Glutamatergic neuron (in vitro differentiated cells): Measurements from ENCODE around the gene LIFR. TPM values are rescaled to one million over a fixed set of nuclear protein-coding genes. Genes with fewer than 3 reads are reported as not detected.

ENCODE experiments used
- DNase-seq: peaks from one replicate; pipeline ENCODE4 v3.0.0; 2022
- H3K27ac Mint-ChIP-seq: one replicate; pipeline ENCODE4 v1.8.0; 2020; ENCODE audit warnings: mild to moderate bottlenecking, mixed read lengths, inconsistent platforms; ENCODE audit not compliant: unreplicated experiment
- H3K27me3 Mint-ChIP-seq: one replicate; pipeline ENCODE4 v1.8.0; 2020; ENCODE audit warnings: mild to moderate bottlenecking, moderate library complexity, mixed read lengths, inconsistent platforms; ENCODE audit not compliant: unreplicated experiment
- H3K36me3 Mint-ChIP-seq: one replicate; pipeline ENCODE4 v1.8.0; 2020; ENCODE audit warnings: mild to moderate bottlenecking, mixed read lengths, inconsistent platforms; ENCODE audit not compliant: unreplicated experiment
- H3K4me1 Mint-ChIP-seq: one replicate; pipeline ENCODE4 v1.8.0; 2020; ENCODE audit warnings: mild to moderate bottlenecking, low read depth, mixed read lengths, inconsistent platforms; ENCODE audit not compliant: unreplicated experiment
- H3K4me3 Mint-ChIP-seq: one replicate; pipeline ENCODE4 v1.8.0; 2020; ENCODE audit warnings: mild to moderate bottlenecking, mixed read lengths, inconsistent platforms; ENCODE audit not compliant: unreplicated experiment
- H3K9me3 Mint-ChIP-seq: one replicate; pipeline ENCODE4 v1.8.0; 2020; ENCODE audit warnings: mild to moderate bottlenecking, moderate library complexity, mixed read lengths, inconsistent platforms; ENCODE audit not compliant: unreplicated experiment
- total RNA-seq: library from RNA; stranded (reverse); fragmentation: NEBNext Ultra II Directional; extraction: Animal tissue kit (Norgen Biotek cat#: 25700); gene quantifications from one replicate; pipeline ENCODE4 v1.2.1, GENCODE V29; 2021; ENCODE audit not compliant: unreplicated experiment
- TF ChIP-seq, protein P1 (sequence below): fragments of 200-600 bp; sonication (generic); IDR thresholded peaks from one replicate; pipeline ENCODE4 v1.5.0; 2021; ENCODE audit not compliant: partially characterized antibody, unreplicated experiment

LIFR gene
- total RNA-seq, 1 donor from 2014 or later, result 41.6 TPM

DNA sequence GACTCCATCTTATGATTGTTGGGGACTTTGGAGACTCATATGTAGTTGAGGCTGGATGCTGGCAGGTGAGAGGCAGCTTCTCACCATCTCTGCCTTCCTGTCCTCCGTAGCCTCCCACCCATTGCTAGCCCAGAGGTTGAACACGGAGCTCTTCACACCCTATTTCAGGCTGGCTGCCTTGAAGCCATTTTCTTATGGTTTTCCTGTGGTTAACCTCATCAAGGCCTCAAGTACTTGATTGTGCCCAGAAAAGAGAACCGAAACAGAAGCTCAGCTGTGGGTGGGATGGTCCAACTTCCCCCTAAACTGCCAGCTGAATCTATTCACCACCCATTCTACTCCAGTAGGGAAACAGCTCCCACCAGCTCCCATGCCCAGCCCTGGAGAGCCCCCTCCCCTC is 102.9 kb downstream of the LIFR start:
- H3K4me1 Mint-ChIP-seq, result peaks cover 5% of the 10 kb centered on the region
- H3K27me3 Mint-ChIP-seq, result peaks cover 2% of the 10 kb centered on the region
- no peak overlapping the region for H3K27ac Mint-ChIP-seq
- H3K36me3 Mint-ChIP-seq, result peaks cover 4% of the 10 kb centered on the region
- peaks cover 3% of the 10 kb centered on the region for H3K9me3 Mint-ChIP-seq
- no peak overlapping the region for H3K4me3 Mint-ChIP-seq
- no peak for DNase-seq
- TF ChIP-seq, protein P1, sequence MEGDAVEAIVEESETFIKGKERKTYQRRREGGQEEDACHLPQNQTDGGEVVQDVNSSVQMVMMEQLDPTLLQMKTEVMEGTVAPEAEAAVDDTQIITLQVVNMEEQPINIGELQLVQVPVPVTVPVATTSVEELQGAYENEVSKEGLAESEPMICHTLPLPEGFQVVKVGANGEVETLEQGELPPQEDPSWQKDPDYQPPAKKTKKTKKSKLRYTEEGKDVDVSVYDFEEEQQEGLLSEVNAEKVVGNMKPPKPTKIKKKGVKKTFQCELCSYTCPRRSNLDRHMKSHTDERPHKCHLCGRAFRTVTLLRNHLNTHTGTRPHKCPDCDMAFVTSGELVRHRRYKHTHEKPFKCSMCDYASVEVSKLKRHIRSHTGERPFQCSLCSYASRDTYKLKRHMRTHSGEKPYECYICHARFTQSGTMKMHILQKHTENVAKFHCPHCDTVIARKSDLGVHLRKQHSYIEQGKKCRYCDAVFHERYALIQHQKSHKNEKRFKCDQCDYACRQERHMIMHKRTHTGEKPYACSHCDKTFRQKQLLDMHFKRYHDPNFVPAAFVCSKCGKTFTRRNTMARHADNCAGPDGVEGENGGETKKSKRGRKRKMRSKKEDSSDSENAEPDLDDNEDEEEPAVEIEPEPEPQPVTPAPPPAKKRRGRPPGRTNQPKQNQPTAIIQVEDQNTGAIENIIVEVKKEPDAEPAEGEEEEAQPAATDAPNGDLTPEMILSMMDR, result no peak

DNA sequence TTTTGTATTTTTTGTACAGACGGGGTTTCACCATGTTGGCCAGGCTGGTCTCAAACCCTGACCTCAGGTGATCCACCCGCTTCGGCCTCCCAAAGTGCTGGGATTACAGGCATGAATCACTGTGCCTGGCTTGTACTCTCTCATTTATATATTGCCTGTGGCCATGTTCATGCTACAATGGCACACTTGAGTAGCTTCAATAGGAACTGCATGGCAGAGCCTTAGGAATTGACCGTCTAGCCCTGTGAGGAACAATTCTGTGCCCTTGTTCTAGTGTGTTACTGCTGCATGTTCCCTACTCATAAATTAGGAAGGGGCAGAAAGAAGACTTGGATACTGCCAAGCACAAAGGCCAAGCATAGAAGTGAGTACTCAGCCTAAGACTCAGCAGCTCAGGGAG is 104.2 kb downstream of the LIFR start:
- no peak for DNase-seq
- peaks cover 4% of the 10 kb centered on the region for H3K36me3 Mint-ChIP-seq
- TF ChIP-seq, protein P1, result no peak
- H3K27ac Mint-ChIP-seq, result no peak overlapping the region
- H3K27me3 Mint-ChIP-seq, result peaks cover 2% of the 10 kb centered on the region
- peaks cover 5% of the 10 kb centered on the region for H3K4me1 Mint-ChIP-seq
- H3K4me3 Mint-ChIP-seq, result no peak overlapping the region
- peaks cover 6% of the 10 kb centered on the region for H3K9me3 Mint-ChIP-seq

DNA sequence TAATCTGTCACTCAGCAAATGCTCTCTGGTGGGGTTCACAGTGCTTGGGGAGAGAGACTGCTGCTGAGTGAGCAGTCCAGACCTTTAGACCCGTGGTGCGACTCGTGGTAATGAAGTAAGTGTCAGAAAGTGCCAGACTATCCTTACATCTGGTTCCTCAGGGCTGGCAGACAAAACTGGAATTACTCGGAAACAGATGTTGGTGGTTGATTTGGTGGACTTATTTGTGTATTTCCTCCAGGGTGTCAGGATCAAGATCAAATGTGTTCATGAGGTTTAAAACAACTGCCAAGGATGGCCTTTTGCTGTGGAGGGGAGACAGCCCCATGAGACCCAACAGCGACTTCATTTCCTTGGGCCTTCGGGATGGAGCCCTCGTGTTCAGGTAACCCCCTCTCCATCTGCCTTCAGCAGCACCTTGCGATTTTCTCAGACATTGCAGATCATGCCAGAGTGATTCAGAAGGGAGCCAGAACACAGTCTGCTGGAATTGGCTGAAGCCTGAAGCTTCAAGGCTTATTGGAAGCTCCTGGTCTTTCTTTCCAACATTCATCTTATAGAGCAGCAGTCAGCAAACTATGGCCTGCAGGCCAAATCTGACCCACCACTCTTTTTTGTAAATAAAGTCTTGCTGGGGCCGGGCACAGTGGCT is 105.2 kb downstream of the LIFR start:
- TF ChIP-seq, protein P1, result no peak
- Mint-ChIP-seq H3K36me3 (peaks cover 4% of the 10 kb centered on the region), H3K4me1 (peaks cover 5% of the 10 kb centered on the region), H3K4me3 (no peak overlapping the region), H3K9me3 (peaks cover 6% of the 10 kb centered on the region), H3K27ac (no peak overlapping the region), H3K27me3 (peaks cover 2% of the 10 kb centered on the region)
- DNase-seq, result no peak

DNA sequence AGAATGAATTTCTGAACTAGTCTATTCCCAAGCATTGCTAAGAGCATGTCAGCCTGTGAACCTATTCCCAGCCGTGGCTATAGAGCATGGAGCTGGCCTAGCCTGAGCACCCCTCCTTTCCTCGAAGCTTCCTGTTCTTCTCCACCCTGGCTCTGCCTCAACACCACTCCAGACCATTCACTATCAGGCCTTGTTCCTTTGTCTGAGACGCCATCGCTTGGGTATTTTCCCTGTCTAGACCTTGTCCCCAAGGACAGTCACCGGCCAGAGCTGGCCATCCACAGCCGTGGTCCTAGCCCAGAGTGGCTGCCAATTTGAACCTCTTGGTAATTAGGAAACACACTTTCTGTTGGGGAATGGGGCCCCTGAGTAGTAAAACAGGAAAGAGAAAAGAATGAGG is 105.8 kb downstream of the LIFR start:
- peaks cover 8% of the 10 kb centered on the region for H3K9me3 Mint-ChIP-seq
- TF ChIP-seq, protein P1, result no peak
- H3K27me3 Mint-ChIP-seq, result peaks cover 2% of the 10 kb centered on the region
- peaks cover 5% of the 10 kb centered on the region for H3K4me1 Mint-ChIP-seq
- H3K27ac Mint-ChIP-seq, result no peak overlapping the region
- DNase-seq, result no peak
- H3K4me3 Mint-ChIP-seq, result no peak overlapping the region
- peaks cover 4% of the 10 kb centered on the region for H3K36me3 Mint-ChIP-seq

DNA sequence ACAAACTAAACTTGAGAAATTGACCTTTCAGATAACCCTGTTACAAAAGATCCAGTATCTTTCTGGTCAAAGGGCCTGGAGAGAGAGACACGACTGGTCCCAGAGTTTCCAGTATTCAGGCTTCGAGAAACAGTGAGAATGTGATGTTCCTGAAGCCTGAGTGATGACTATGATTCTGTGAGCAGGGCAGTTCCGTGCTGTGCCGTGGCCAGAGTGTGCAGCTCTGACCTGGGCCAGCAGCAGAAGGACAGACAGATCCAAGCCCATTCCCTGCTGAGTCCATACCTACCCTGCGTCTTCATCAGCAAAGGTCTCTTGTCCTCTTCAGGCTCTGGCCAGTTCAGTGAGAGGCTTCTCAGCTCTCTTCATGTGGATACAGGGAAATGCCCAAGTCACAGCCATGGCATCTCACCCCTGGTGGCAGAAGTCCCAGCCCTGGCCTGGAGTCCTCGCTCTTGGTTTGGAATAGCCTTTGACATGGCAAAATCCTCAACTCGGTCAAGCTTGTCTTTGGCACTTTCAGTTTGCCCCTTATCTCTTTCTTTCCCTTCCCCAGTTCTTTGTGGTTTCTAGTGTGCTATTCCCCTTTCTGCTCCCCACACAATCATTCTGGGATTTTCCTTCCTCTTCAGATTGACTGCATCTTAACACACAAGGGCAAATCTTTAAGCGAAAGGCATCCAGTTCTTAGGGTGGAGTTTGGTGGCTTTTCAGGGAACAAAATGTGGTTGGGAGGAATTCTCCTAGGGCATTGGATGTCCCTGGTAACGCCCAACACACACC is 107.7 kb downstream of the LIFR start:
- H3K27ac Mint-ChIP-seq, result no peak overlapping the region
- no peak for DNase-seq
- peaks cover 5% of the 10 kb centered on the region for H3K4me1 Mint-ChIP-seq
- TF ChIP-seq, protein P1, result no peak
- H3K4me3 Mint-ChIP-seq, result no peak overlapping the region
- H3K9me3 Mint-ChIP-seq, result peaks cover 8% of the 10 kb centered on the region
- peaks cover 2% of the 10 kb centered on the region for H3K27me3 Mint-ChIP-seq
- H3K36me3 Mint-ChIP-seq, result peaks cover 4% of the 10 kb centered on the region
